K562 (cell line): ENCODE results near the gene CYLC1. TPM values are rescaled to one million over a fixed set of nuclear protein-coding genes. Genes with fewer than 3 reads are reported as not detected.

ENCODE experiments used
- ATAC-seq: fragments of 200-7000 bp; cut with Tn5 transposase; 3 replicates; pipeline ENCODE4 v1.9.1; 2020; ENCODE audit warnings: moderate library complexity
- BruUV-seq: library from RNA; stranded (reverse); fragments of 400-500 nt; replicated peaks from 2 replicates; lab custom pipeline; 2021; lab: Mats Ljungman, UMichigan
- CTCF ChIA-PET: fragments of 300-600 bp; formaldehyde crosslinking; extraction: SDS; loops from one replicate; lab custom pipeline; 2021; ENCODE audit warnings: low intra/inter-chr PET ratio; lab: Yijun Ruan, JAX
- POLR2A ChIA-PET: fragments of 300-600, 350-650 bp; sonication (Branson Sonifier 250); formaldehyde crosslinking; extraction: SDS; loops from one replicate; lab custom pipeline; 2021; ENCODE audit warnings: antibody characterized with exemption, inconsistent platforms; lab: Yijun Ruan, JAX
- DNase-seq, 4 experiments: peaks; one replicate each; pipeline versions ENCODE4 v3.0.0 to v3.0.0-alpha.2; 2011 to 2018; ENCODE audit warnings: low spot score in 3 of 4, mixed read lengths in 3 of 4; ENCODE audit errors: extremely low read depth in 1 of 4
- FAIRE-seq: peaks from 2 replicates; lab custom pipeline; 2011; peaks lifted over from hg19 to GRCh38; lab: Jason Lieb, UNC
- H2AFZ ChIP-seq: 2 replicates; pipeline ENCODE4 v1.6.0; 2011; ENCODE audit warnings: low read depth, low read length, control low read depth, inconsistent platforms
- H3K27ac ChIP-seq: fragments of 200-600 bp; 3 replicates; pipeline ENCODE4 v1.8.0; 2011; ENCODE audit warnings: low read depth, mild to moderate bottlenecking, control low read depth, inconsistent platforms, low read length, moderate library complexity, mixed read lengths; ENCODE audit errors: extremely low read depth
- H3K27me3 ChIP-seq, 2 experiments: fragments of 300-600 bp in 1 of 2; 2 replicates in 1 of 2; 3 replicates in 1 of 2; pipeline versions ENCODE4 v1.6.0 to v1.8.0; 2011; ENCODE audit warnings: inconsistent platforms in 2 of 2, low read length in 2 of 2, mild to moderate bottlenecking in 1 of 2, mixed read lengths in 1 of 2, moderate library complexity in 1 of 2; ENCODE audit not compliant: control insufficient read depth in 2 of 2, insufficient read depth in 2 of 2
- H3K36me3 ChIP-seq: fragments of 300-600 bp; 3 replicates; pipeline ENCODE4 v1.8.0; 2011; ENCODE audit warnings: mild to moderate bottlenecking, low read length, inconsistent platforms; ENCODE audit not compliant: control insufficient read depth, insufficient read depth
- H3K4me1 ChIP-seq, 2 experiments: fragments of 200-600 bp in 1 of 2; replicated peaks in 1 of 2; 2 replicates in 1 of 2; 3 replicates in 1 of 2; pipeline versions ENCODE4 v1.5.1 to v1.8.0; 2011; ENCODE audit warnings: inconsistent platforms in 2 of 2, low read length in 2 of 2, mild to moderate bottlenecking in 1 of 2, mixed read lengths in 1 of 2, moderate library complexity in 1 of 2; ENCODE audit not compliant: control insufficient read depth in 2 of 2, insufficient read depth in 2 of 2
- H3K4me2 ChIP-seq: 2 replicates; pipeline ENCODE4 v1.6.1; 2011; ENCODE audit warnings: low read length, control low read depth, inconsistent platforms, mixed read lengths; ENCODE audit not compliant: insufficient read depth
- H3K4me3 ChIP-seq: fragments of 200-600 bp; sonication (generic), shearing (Covaris generic); 2 replicates; pipeline ENCODE4 v1.5.1; 2016; ENCODE audit warnings: control low read depth, inconsistent platforms
- H3K79me2 ChIP-seq: fragments of 200-600 bp; 3 replicates; pipeline ENCODE4 v1.8.0; 2011; ENCODE audit warnings: low read length, inconsistent platforms; ENCODE audit not compliant: control insufficient read depth, insufficient read depth
- H3K9ac ChIP-seq, 2 experiments: 2 replicates each; pipeline versions ENCODE4 v1.6.0 to v1.6.1; 2011; ENCODE audit warnings: low read depth in 2 of 2, low read length in 2 of 2, control low read depth in 1 of 2, inconsistent platforms in 1 of 2, mild to moderate bottlenecking in 1 of 2, mixed read lengths in 1 of 2; ENCODE audit not compliant: insufficient read depth in 1 of 2
- H3K9me1 ChIP-seq: one replicate; pipeline ENCODE4 v1.6.0; 2011; ENCODE audit warnings: inconsistent platforms, mild to moderate bottlenecking, low read length, moderate library complexity; ENCODE audit not compliant: control insufficient read depth, insufficient read depth
- H3K9me3 ChIP-seq: replicated peaks from 2 replicates; pipeline ENCODE4 v1.5.1; 2011; ENCODE audit warnings: low read depth, low read length, inconsistent platforms; ENCODE audit not compliant: control insufficient read depth, insufficient read depth
- H4K20me1 ChIP-seq: replicated peaks from 2 replicates; pipeline ENCODE4 v1.6.1; 2011; ENCODE audit warnings: low read length, inconsistent platforms, mixed read lengths; ENCODE audit not compliant: control insufficient read depth, insufficient read depth
- SREBF1 ChIP-seq: fragments of 150-350 bp; IDR thresholded peaks from 2 replicates; pipeline ENCODE4 v1.6.1; 2014; ENCODE audit warnings: antibody characterized with exemption, low read depth, low read length, borderline replicate concordance
- TARDBP ChIP-seq: fragments of 450-650 bp; IDR thresholded peaks from 2 replicates; pipeline ENCODE4 v1.6.1; 2016
- THRAP3 ChIP-seq: fragments of 450-650 bp; IDR thresholded peaks from 2 replicates; pipeline ENCODE4 v1.6.1; 2016; ENCODE audit warnings: mild to moderate bottlenecking, inconsistent platforms, borderline replicate concordance
- ZNF282 ChIP-seq: sonication (generic); formaldehyde crosslinking; IDR thresholded peaks from 2 replicates; pipeline ENCODE4 v1.8.1; 2023; ENCODE audit warnings: missing genetic modification reagents
- ZNF644 ChIP-seq: fragments of 200-800 bp; sonication (Bioruptor generic); IDR thresholded peaks from 2 replicates; pipeline ENCODE4 v1.6.1; 2016; ENCODE audit warnings: low read depth, missing genetic modification characterization, missing compliant biosample characterization
- WGBS: fragments of 100-300 bp; shearing (Covaris generic); methylation state at CpG from one replicate; pipeline ENCODE4 v1.1.6; 2016; ENCODE audit warnings: low coverage, mixed read lengths; ENCODE audit not compliant: insufficient coverage; ENCODE audit errors: missing lambda C conversion rate; 5-methylcytosine and 5-hydroxymethylcytosine counted together
- in situ Hi-C: fragments of 300-500 bp; cut with MboI; formaldehyde crosslinking; loops from 4 replicates; pipeline ENCODE4 v1.15.0; 2018; ENCODE audit warnings: inconsistent platforms, mixed read lengths
- intact Hi-C: fragments of 100-400 bp; cut with micrococcal nuclease; formaldehyde crosslinking; loops from 2 replicates; pipeline ENCODE4 v1.14.2; 2022
- polyA plus RNA-seq, 8 experiments: library from polyadenylated mRNA; depleted of rRNA in 4 of 8; stranded (reverse) in 5 of 8; unstranded in 3 of 8; fragments of >200 nt; fragmentation: Nextera tagmentation in 2 of 8; fragmentation: Illumina TruSeq in 1 of 8; extraction: Ambion mirVana in 2 of 8; extraction: Trizol in 1 of 8; gene quantifications; 2 replicates each; pipeline versions ENCODE4 v1.2.1 to v1.2.3, GENCODE V29; 2011 to 2014; ENCODE audit warnings: inconsistent platforms in 1 of 8, missing spikeins in 1 of 8
- total RNA-seq, 7 experiments: library from RNA; depleted of rRNA in 6 of 7; stranded (reverse); fragments of >200 nt in 6 of 7; fragmentation: Illumina TruSeq in 2 of 7; extraction: Trizol in 2 of 7; gene quantifications; 2 replicates each; pipeline versions ENCODE4 v1.2.1 to v1.2.3, GENCODE V29; 2011 to 2021; ENCODE audit warnings: low replicate concordance in 1 of 7
- TF ChIP-seq, protein P1 (sequence below): fragments of 450-650 bp; IDR thresholded peaks from one replicate; pipeline ENCODE4 v1.6.1; 2018; ENCODE audit warnings: mild to moderate bottlenecking, moderate library complexity; ENCODE audit not compliant: partially characterized antibody

Gene CYLC1
- total and polyA plus RNA-seq, 9 of the 15 experiments (the other 6 are each of a cell fraction or from before 2014, with no cell fraction given), result not detected

DNA sequence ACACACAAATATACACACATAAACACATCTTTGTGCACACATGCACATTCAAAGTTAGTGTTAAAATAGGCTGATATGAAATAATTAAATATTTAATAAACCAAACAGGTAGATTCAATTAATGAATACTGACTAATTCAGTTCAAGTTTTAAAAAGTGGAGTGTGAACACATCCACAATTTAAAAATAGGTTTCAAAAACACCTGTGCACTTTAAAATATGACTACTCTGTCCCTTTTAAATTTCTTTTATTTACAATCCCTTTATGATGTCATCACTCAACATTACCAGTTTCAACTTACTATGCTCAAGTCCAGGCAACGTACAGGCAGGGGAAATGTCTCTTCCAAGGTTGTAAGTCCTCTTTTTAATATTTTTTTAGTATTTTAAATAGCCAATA is at the start of gene CYLC1 (continued):
- TF ChIP-seq, protein P1, sequence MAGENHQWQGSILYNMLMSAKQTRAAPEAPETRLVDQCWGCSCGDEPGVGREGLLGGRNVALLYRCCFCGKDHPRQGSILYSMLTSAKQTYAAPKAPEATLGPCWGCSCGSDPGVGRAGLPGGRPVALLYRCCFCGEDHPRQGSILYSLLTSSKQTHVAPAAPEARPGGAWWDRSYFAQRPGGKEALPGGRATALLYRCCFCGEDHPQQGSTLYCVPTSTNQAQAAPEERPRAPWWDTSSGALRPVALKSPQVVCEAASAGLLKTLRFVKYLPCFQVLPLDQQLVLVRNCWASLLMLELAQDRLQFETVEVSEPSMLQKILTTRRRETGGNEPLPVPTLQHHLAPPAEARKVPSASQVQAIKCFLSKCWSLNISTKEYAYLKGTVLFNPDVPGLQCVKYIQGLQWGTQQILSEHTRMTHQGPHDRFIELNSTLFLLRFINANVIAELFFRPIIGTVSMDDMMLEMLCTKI, result no peak
- TF ChIP-seq TARDBP, result no peak

DNA sequence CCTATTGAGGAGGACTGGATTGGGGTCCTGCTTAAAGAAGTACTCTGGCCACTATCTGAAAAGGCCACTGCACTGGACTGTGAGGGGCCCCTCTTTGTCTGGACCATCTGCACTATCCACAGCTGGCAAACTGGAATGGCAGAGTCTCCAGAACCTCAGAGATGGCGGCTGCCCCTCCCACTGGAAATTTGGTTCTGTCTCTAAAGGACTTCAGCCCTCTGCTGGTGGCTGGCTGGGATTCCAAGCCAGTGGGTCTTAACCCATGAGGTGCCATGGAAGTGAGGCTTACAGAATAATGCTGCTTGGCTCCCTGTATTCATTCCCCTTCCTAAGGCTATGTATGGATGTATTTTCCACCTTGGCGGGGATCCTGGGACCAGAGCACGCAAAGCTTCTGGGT is 41.6 kb upstream of the CYLC1 start:
- no peak for DNase-seq
- TF ChIP-seq ZNF644 (tag), result no peak
- no peak for TF ChIP-seq THRAP3
- TF ChIP-seq SREBF1, result no peak
- no peak for TF ChIP-seq ZNF282
- no peaks in the 10 kb centered on the region; the same call in 1 of the 2 replicates for H3K9me3 ChIP-seq
- H3K27me3 ChIP-seq, result no peaks in the 10 kb centered on the region
- H3K4me2 ChIP-seq, result no peak overlapping the region
- no peaks in the 10 kb centered on the region for H3K36me3 ChIP-seq
- no peak for FAIRE-seq
- no peak overlapping the region for H3K4me3 ChIP-seq
- BruUV-seq, result no TSS peak
- intact Hi-C loops (no loop called here), in situ Hi-C loops (no loop called here)
- H3K4me1 ChIP-seq, result no peaks in the 10 kb centered on the region
- ChIA-PET POLR2A (no interaction called here), CTCF (no interaction called here)
- no peak overlapping the region for H3K9ac ChIP-seq
- H3K9me1 ChIP-seq, result no peaks in the 10 kb centered on the region
- ATAC-seq, result no peak
- no peaks in the 10 kb centered on the region for H4K20me1 ChIP-seq
- no peaks in the 10 kb centered on the region for H3K79me2 ChIP-seq
- WGBS, result 0% methylated on average over 2 of the region's 3 CpGs
- H2AFZ ChIP-seq, result no peak overlapping the region
- no peak overlapping the region for H3K27ac ChIP-seq
